ENCODE data around the gene BPIFB3. TPM values are rescaled to one million over a fixed set of nuclear protein-coding genes. Genes with fewer than 3 reads are reported as not detected.

Gene BPIFB3
- total RNA-seq, 1 experiment from 2014 or later = not detected

DNA sequence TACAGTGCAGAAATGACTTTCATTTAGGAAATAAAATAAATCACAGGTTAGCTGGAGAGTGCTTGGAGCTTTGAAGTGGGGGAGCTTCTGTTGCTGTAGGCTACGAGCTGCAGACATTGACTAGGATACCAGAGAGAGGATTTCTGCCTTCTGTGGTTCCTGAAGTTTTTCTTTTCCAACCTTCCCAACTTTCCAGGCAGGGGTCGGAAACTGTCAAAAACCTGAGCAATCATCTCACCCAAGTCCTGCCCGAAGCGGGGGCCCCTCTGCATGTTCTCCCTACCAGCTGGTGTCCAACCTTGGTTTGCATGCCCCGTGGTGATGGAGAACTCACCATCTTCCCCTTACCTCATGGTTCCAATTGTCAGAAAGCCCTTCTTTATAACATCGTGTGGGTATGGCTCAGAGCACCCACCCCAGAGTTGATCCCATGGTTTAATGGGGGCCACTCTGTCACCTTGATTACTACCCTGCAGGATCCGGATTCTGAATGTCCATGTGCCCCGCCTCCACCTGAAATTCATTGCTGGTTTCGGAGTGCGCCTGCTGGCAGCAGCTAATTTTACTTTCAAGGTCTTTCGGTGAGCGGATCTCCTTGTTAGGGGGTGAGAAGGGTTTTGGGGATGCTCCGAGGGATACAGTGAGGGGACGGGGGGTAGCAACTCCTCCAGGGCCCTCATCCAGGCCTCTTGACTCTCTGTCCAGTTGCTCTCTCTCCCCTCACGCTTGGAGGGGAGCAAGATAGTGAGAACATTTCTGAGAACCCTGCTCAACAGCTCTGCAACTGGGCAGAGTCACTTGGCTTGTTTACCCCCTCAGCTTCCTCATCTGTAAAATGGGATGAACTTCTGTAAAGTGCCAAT lies 41.1 kb upstream of the BPIFB3 start:
- Mint-ChIP-seq H3K9me3 (ENCODE audit: unreplicated experiment) (no peaks in the 10 kb centered on the region), H3K27ac (ENCODE audit: unreplicated experiment) (no peak overlapping the region), H3K4me1 (ENCODE audit: low read depth, unreplicated experiment) (no peaks in the 10 kb centered on the region), H3K27me3 (ENCODE audit: insufficient read depth, unreplicated experiment) (peaks cover 37% of the 10 kb centered on the region), H3K36me3 (ENCODE audit: insufficient read depth, unreplicated experiment) (no peaks in the 10 kb centered on the region), H3K4me3 (ENCODE audit: unreplicated experiment) (no peak overlapping the region)
- Histone ChIP-seq H3K27me3 (replicated peaks; ENCODE audit: control insufficient read depth, insufficient read depth, low read length) (peaks cover 5% of the 10 kb centered on the region), H3K4me3 (ENCODE audit: low read depth, low read length) (no peak overlapping the region), H3K4me1 (no peaks in the 10 kb centered on the region), H3K36me3 (ENCODE audit: control insufficient read depth, insufficient read depth, low read length) (no peaks in the 10 kb centered on the region), H3K9me3 (no peaks in the 10 kb centered on the region)
- POLR2A ChIA-PET = no interaction called here
- CTCF ChIA-PET = no interaction called here
- TF ChIP-seq, protein P1, sequence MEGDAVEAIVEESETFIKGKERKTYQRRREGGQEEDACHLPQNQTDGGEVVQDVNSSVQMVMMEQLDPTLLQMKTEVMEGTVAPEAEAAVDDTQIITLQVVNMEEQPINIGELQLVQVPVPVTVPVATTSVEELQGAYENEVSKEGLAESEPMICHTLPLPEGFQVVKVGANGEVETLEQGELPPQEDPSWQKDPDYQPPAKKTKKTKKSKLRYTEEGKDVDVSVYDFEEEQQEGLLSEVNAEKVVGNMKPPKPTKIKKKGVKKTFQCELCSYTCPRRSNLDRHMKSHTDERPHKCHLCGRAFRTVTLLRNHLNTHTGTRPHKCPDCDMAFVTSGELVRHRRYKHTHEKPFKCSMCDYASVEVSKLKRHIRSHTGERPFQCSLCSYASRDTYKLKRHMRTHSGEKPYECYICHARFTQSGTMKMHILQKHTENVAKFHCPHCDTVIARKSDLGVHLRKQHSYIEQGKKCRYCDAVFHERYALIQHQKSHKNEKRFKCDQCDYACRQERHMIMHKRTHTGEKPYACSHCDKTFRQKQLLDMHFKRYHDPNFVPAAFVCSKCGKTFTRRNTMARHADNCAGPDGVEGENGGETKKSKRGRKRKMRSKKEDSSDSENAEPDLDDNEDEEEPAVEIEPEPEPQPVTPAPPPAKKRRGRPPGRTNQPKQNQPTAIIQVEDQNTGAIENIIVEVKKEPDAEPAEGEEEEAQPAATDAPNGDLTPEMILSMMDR (IDR thresholded peaks at IDR 0.05; ENCODE audit: insufficient read depth in 1 of 2, low read depth in 1 of 2, low read length in 1 of 2, severe bottlenecking in 1 of 2, unreplicated experiment in 1 of 2) = no peak
- intact Hi-C loops (cut with micrococcal nuclease; ENCODE audit: unreplicated experiment) = no loop called here
- DNase-seq = no peak
- no TSS peak for BruUV-seq (replicated peaks)

- Histone ChIP-seq H3K36me3 (ENCODE audit: control insufficient read depth, insufficient read depth, low read length) (no peaks in the 10 kb centered on the region), H3K4me3 (ENCODE audit: low read depth, low read length) (no peak overlapping the region), H3K27me3 (replicated peaks; ENCODE audit: control insufficient read depth, insufficient read depth, low read length) (peaks cover 7% of the 10 kb centered on the region), H3K9me3 (no peaks in the 10 kb centered on the region), H3K4me1 (no peaks in the 10 kb centered on the region)
- intact Hi-C loops (cut with micrococcal nuclease; ENCODE audit: unreplicated experiment) = no loop called here
- DNase-seq = no peak
- TF ChIP-seq, protein P1 (IDR thresholded peaks at IDR 0.05; ENCODE audit: insufficient read depth in 1 of 2, low read depth in 1 of 2, low read length in 1 of 2, severe bottlenecking in 1 of 2, unreplicated experiment in 1 of 2) = no peak
- H3K36me3 Mint-ChIP-seq (ENCODE audit: insufficient read depth, unreplicated experiment) = no peaks in the 10 kb centered on the region
- ChIA-PET CTCF (interaction anchor here (0.5 to 0.6 kb wide), 2 partner anchors 183 to 341 kb away, joined by 3 read pairs; no protein-coding TSS in a partner anchor), POLR2A (no interaction called here)
- H3K27ac Mint-ChIP-seq (ENCODE audit: unreplicated experiment) = no peak overlapping the region
- no peaks in the 10 kb centered on the region for H3K4me1 Mint-ChIP-seq (ENCODE audit: low read depth, unreplicated experiment)
- no peaks in the 10 kb centered on the region for H3K9me3 Mint-ChIP-seq (ENCODE audit: unreplicated experiment)
- no peak overlapping the region for H3K4me3 Mint-ChIP-seq (ENCODE audit: unreplicated experiment)
- BruUV-seq (replicated peaks) = no TSS peak
- H3K27me3 Mint-ChIP-seq (ENCODE audit: insufficient read depth, unreplicated experiment) = peaks cover 37% of the 10 kb centered on the region
Measured at GRCh38 chr20:33013701-33014326, 39.9 kb upstream of the BPIFB3 start.

DNA sequence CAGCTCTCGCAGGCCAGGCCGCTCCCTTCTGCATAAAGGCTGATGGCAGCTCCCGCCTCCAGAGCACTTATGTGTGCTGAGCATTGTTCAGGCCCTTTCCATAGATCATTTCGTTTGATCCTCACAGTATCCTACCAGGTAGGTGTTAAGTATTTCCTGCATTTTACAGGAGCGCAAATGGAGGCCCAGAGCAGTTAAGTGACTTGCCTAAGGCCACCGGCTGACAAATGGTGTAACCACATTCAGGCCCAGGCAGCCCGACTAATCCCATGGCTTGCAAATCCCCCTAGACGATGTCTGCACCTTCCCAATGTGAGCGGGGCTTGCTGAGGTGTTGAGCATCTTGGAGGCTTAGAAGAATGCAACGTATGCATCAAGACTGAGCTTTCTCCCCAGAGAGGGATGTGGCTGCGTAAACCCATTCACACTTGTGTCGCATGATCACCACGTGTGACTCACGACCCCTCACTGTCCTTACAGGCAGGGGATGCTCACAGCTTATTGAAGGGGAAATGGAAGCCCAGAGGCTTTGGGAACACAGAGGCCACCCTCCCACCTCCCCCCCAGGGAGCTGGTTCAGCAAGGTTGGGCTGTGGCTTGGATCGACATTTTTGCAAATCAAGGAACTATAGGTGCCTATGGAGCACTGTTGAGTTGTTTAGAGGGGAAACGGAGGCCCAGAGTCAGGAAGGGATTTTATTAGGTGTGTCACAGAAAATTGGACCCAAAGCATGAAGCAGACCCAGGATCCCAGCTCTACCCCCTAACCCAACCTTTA lies 39.2 kb upstream of the BPIFB3 start:
- Mint-ChIP-seq H3K4me3 (ENCODE audit: unreplicated experiment) (no peak overlapping the region), H3K9me3 (ENCODE audit: unreplicated experiment) (no peaks in the 10 kb centered on the region), H3K36me3 (ENCODE audit: insufficient read depth, unreplicated experiment) (no peaks in the 10 kb centered on the region), H3K4me1 (ENCODE audit: low read depth, unreplicated experiment) (no peaks in the 10 kb centered on the region), H3K27me3 (ENCODE audit: insufficient read depth, unreplicated experiment) (peaks cover 41% of the 10 kb centered on the region), H3K27ac (ENCODE audit: unreplicated experiment) (no peak overlapping the region)
- ChIA-PET POLR2A (no interaction called here), CTCF (interaction anchor here (0.5 kb wide), 1 partner anchor 184 kb away, joined by 3 read pairs; no protein-coding TSS in a partner anchor)
- Histone ChIP-seq H3K27me3 (replicated peaks; ENCODE audit: control insufficient read depth, insufficient read depth, low read length) (peaks cover 7% of the 10 kb centered on the region), H3K9me3 (no peaks in the 10 kb centered on the region), H3K4me1 (no peaks in the 10 kb centered on the region), H3K36me3 (ENCODE audit: control insufficient read depth, insufficient read depth, low read length) (no peaks in the 10 kb centered on the region), H3K4me3 (ENCODE audit: low read depth, low read length) (no peak overlapping the region)
- TF ChIP-seq, protein P1 (IDR thresholded peaks at IDR 0.05; ENCODE audit: insufficient read depth in 1 of 2, low read depth in 1 of 2, low read length in 1 of 2, severe bottlenecking in 1 of 2, unreplicated experiment in 1 of 2) = no peak
- DNase-seq = no peak
- BruUV-seq (replicated peaks) = no TSS peak
- intact Hi-C loops (cut with micrococcal nuclease; ENCODE audit: unreplicated experiment) = no loop called here

Measured in Caco-2 (cell line).